H9 (cell line): ENCODE results near the gene TMOD1. TPM values are rescaled to one million over a fixed set of nuclear protein-coding genes. Genes with fewer than 3 reads are reported as not detected.
A peak's percentile ranks its signal among the peaks of the same experiment; 100 is the strongest.

Source experiments
- DNase-seq: peaks from one replicate; pipeline ENCODE4 v3.0.0-alpha.2; 2017
- H2AFZ ChIP-seq: one replicate; pipeline ENCODE4 v1.6.1; 2013; ENCODE audit warnings: mild to moderate bottlenecking, low read length, control low read depth, moderate library complexity
- H2AK5ac ChIP-seq: 2 replicates; pipeline ENCODE4 v1.6.1; 2013; ENCODE audit warnings: low read length, control low read depth, mixed read lengths; ENCODE audit not compliant: insufficient read length
- H2BK120ac ChIP-seq: one replicate; pipeline ENCODE4 v1.6.1; 2013; ENCODE audit warnings: low read depth, mild to moderate bottlenecking, low read length, control low read depth, inconsistent platforms; ENCODE audit not compliant: poor library complexity, severe bottlenecking
- H2BK12ac ChIP-seq: 2 replicates; pipeline ENCODE4 v1.6.1; 2013; ENCODE audit warnings: low read length, control low read depth, mixed read lengths, low read depth; ENCODE audit not compliant: insufficient read length
- H2BK15ac ChIP-seq: 2 replicates; pipeline ENCODE4 v1.6.1; 2013; ENCODE audit warnings: low read depth, low read length, control low read depth
- H2BK20ac ChIP-seq: one replicate; pipeline ENCODE4 v1.6.1; 2013; ENCODE audit warnings: low read depth, mild to moderate bottlenecking, low read length, control low read depth, inconsistent platforms; ENCODE audit not compliant: poor library complexity, severe bottlenecking
- H2BK5ac ChIP-seq: 2 replicates; pipeline ENCODE4 v1.6.1; 2013; ENCODE audit warnings: low read length, control low read depth, mixed read lengths; ENCODE audit not compliant: insufficient read length
- H3K14ac ChIP-seq: 2 replicates; pipeline ENCODE4 v1.6.1; 2013; ENCODE audit warnings: low read length, control low read depth; ENCODE audit not compliant: insufficient read depth
- H3K18ac ChIP-seq: 2 replicates; pipeline ENCODE4 v1.6.1; 2013; ENCODE audit warnings: low read depth, mild to moderate bottlenecking, mixed read lengths, low read length, control low read depth; ENCODE audit not compliant: insufficient read length
- H3K23ac ChIP-seq: 2 replicates; pipeline ENCODE4 v1.6.1; 2013; ENCODE audit warnings: low read length, control low read depth, mixed read lengths, low read depth; ENCODE audit not compliant: insufficient read length
- H3K23me2 ChIP-seq: 2 replicates; pipeline ENCODE4 v1.6.1; 2013; ENCODE audit warnings: low read depth, mild to moderate bottlenecking, mixed read lengths, low read length, control low read depth; ENCODE audit not compliant: insufficient read length, poor library complexity, severe bottlenecking
- H3K27ac ChIP-seq: 2 replicates; pipeline ENCODE4 v1.5.1; 2013; ENCODE audit warnings: low read length, control low read depth, mixed read lengths, low read depth; ENCODE audit not compliant: insufficient read length
- H3K27me3 ChIP-seq: 2 replicates; pipeline ENCODE4 v1.6.1; 2013; ENCODE audit warnings: low read length, control low read depth, inconsistent platforms; ENCODE audit not compliant: insufficient read depth
- H3K4ac ChIP-seq: 2 replicates; pipeline ENCODE4 v1.6.1; 2013; ENCODE audit warnings: low read depth, mild to moderate bottlenecking, control low read depth, inconsistent platforms, low read length, moderate library complexity
- H3K4me1 ChIP-seq: 2 replicates; pipeline ENCODE4 v1.6.1; 2013; ENCODE audit warnings: low read length, control low read depth, inconsistent platforms; ENCODE audit not compliant: insufficient read depth
- H3K4me2 ChIP-seq: 2 replicates; pipeline ENCODE4 v1.6.1; 2013; ENCODE audit warnings: low read length, control low read depth, mixed read lengths; ENCODE audit not compliant: insufficient read length, insufficient read depth
- H3K56ac ChIP-seq: 2 replicates; pipeline ENCODE4 v1.6.1; 2013; ENCODE audit warnings: low read depth, mild to moderate bottlenecking, mixed read lengths, low read length, control low read depth; ENCODE audit not compliant: insufficient read length
- H3K79me1 ChIP-seq: 2 replicates; pipeline ENCODE4 v1.6.1; 2013; ENCODE audit warnings: low read depth, mild to moderate bottlenecking, moderate library complexity, low read length, control low read depth, inconsistent platforms; ENCODE audit not compliant: insufficient read depth, poor library complexity, severe bottlenecking
- H3K79me2 ChIP-seq: 2 replicates; pipeline ENCODE4 v1.6.1; 2013; ENCODE audit warnings: low read length, control low read depth, inconsistent platforms; ENCODE audit not compliant: insufficient read depth
- H3K9ac ChIP-seq: 2 replicates; pipeline ENCODE4 v1.6.1; 2013; ENCODE audit warnings: low read length, control low read depth, mixed read lengths; ENCODE audit not compliant: insufficient read length; ENCODE audit errors: extremely low read depth
- H3K9me3 ChIP-seq: one replicate; pipeline ENCODE4 v1.6.1; 2013; ENCODE audit warnings: low read depth, low read length, inconsistent platforms; ENCODE audit not compliant: control insufficient read depth
- H3T11ph ChIP-seq: one replicate; pipeline ENCODE4 v1.6.1; 2013; ENCODE audit warnings: mild to moderate bottlenecking, low read length, control low read depth, inconsistent platforms
- H4K20me1 ChIP-seq: one replicate; pipeline ENCODE4 v1.6.1; 2013; ENCODE audit not compliant: control insufficient read depth, insufficient read length, insufficient read depth
- H4K5ac ChIP-seq: 2 replicates; pipeline ENCODE4 v1.6.1; 2013; ENCODE audit warnings: low read depth, mild to moderate bottlenecking, mixed read lengths, low read length, control low read depth; ENCODE audit not compliant: insufficient read length
- H4K8ac ChIP-seq: replicated peaks from 2 replicates; pipeline ENCODE4 v1.6.1; 2013; ENCODE audit warnings: low read length, control low read depth, mixed read lengths, low read depth; ENCODE audit not compliant: insufficient read length
- H4K91ac ChIP-seq: 2 replicates; pipeline ENCODE4 v1.6.1; 2013; ENCODE audit warnings: low read depth, mild to moderate bottlenecking, moderate library complexity, mixed read lengths, low read length, control low read depth; ENCODE audit not compliant: insufficient read length
- H3K27ac Mint-ChIP-seq, 3 experiments: 2 replicates in 2 of 3; 3 replicates in 1 of 3; pipeline ENCODE4 v1.8.0; 2020 to 2021; ENCODE audit warnings: mixed read lengths in 3 of 3, mild to moderate bottlenecking in 1 of 3, moderate library complexity in 1 of 3
- H3K27me3 Mint-ChIP-seq: 2 replicates; pipeline ENCODE4 v1.8.0; 2021; ENCODE audit warnings: low read depth, mild to moderate bottlenecking, moderate library complexity, mixed read lengths
- H3K36me3 Mint-ChIP-seq, 3 experiments: 2 replicates in 2 of 3; 3 replicates in 1 of 3; pipeline ENCODE4 v1.8.0; 2020 to 2021; ENCODE audit warnings: low read depth in 3 of 3, mixed read lengths in 3 of 3; ENCODE audit not compliant: insufficient read depth in 1 of 3
- H3K4me1 Mint-ChIP-seq, 2 experiments: 2 replicates each; pipeline ENCODE4 v1.8.0; 2020; ENCODE audit warnings: mixed read lengths in 2 of 2
- H3K4me3 Mint-ChIP-seq, 2 experiments: 2 replicates in 1 of 2; 3 replicates in 1 of 2; pipeline ENCODE4 v1.8.0; 2020 to 2021; ENCODE audit warnings: mild to moderate bottlenecking in 2 of 2, mixed read lengths in 2 of 2, moderate library complexity in 1 of 2
- H3K9me3 Mint-ChIP-seq, 2 experiments: 2 replicates in 1 of 2; 3 replicates in 1 of 2; pipeline ENCODE4 v1.8.0; 2020; ENCODE audit warnings: mild to moderate bottlenecking in 2 of 2, mixed read lengths in 2 of 2, moderate library complexity in 1 of 2
- WGBS: extraction: QIAGEN DNeasy Blood & Tissue Kit; methylation state at CpG from one replicate; pipeline ENCODE4 v1.1.7; 2013; ENCODE audit warnings: missing lambda C conversion rate, low lambda C conversion rate, mixed read lengths; ENCODE audit not compliant: insufficient read length; ENCODE audit errors: extremely low coverage; 5-methylcytosine and 5-hydroxymethylcytosine counted together
- total RNA-seq: library from RNA; stranded (reverse); gene quantifications from 2 replicates; pipeline ENCODE4 v1.2.1, GENCODE V29; 2021
- TF ChIP-seq, protein P1 (sequence below): fragments of 200-600 bp; sonication (generic); conservative IDR thresholded peaks from 3 replicates; pipeline ENCODE4 v1.8.0; 2021; ENCODE audit warnings: antibody characterized with exemption, mild to moderate bottlenecking

Gene TMOD1
- total RNA-seq, 1 experiment from 2014 or later: 0.98 TPM

- no CpG with 5 or more reads among the region's 11 CpGs for WGBS
These were observed 28.1 kb downstream of the TMOD1 start for GRCh38 chr9:97529363-97530076.

More at GRCh38 chr9:97529363-97530076, 28.1 kb downstream of the TMOD1 start:
- Histone ChIP-seq H2BK15ac (no peak overlapping the region), H3K9me3 (no peaks in the 10 kb centered on the region), H2BK5ac (no peak overlapping the region), H3K27ac (no peak overlapping the region), H2AFZ (no peak overlapping the region), H2AK5ac (no peak overlapping the region), H4K5ac (no peak overlapping the region), H3K4me1 (peaks cover 2% of the 10 kb centered on the region; the same call in 1 of the 2 replicates), H3K9ac (no peak overlapping the region), H3K4ac (no peak overlapping the region), H3K56ac (no peak overlapping the region), H3K18ac (no peak overlapping the region), H3K27me3 (no peaks in the 10 kb centered on the region), H2BK12ac (no peak overlapping the region), H4K91ac (no peak overlapping the region), H3K23ac (no peak overlapping the region), H2BK120ac (no peak overlapping the region), H3K79me2 (no peaks in the 10 kb centered on the region), H3T11ph (no peak overlapping the region), H4K8ac (no peak overlapping the region), H3K4me2 (no peak overlapping the region), H2BK20ac (no peak overlapping the region), H3K14ac (no peak overlapping the region), H3K23me2 (no peaks in the 10 kb centered on the region), H4K20me1 (no peaks in the 10 kb centered on the region), H3K79me1 (no peaks in the 10 kb centered on the region)
- Mint-ChIP-seq H3K4me1 (peaks cover 34 to 38% of the 10 kb centered on the region in 2 experiments), H3K36me3 (no peaks in the 10 kb centered on the region), H3K4me3 (no peak overlapping the region), H3K27ac (peak overlapping the region in 2 of 3 experiments; percentile 68 to 99; a peak in 1 of 7 replicates), H3K27me3 (no peaks in the 10 kb centered on the region; the same call in none of the 2 replicates), H3K9me3 (no peaks in the 10 kb centered on the region; a peak in 1 of 5 replicates)
- no peak for DNase-seq
- TF ChIP-seq, protein P1, sequence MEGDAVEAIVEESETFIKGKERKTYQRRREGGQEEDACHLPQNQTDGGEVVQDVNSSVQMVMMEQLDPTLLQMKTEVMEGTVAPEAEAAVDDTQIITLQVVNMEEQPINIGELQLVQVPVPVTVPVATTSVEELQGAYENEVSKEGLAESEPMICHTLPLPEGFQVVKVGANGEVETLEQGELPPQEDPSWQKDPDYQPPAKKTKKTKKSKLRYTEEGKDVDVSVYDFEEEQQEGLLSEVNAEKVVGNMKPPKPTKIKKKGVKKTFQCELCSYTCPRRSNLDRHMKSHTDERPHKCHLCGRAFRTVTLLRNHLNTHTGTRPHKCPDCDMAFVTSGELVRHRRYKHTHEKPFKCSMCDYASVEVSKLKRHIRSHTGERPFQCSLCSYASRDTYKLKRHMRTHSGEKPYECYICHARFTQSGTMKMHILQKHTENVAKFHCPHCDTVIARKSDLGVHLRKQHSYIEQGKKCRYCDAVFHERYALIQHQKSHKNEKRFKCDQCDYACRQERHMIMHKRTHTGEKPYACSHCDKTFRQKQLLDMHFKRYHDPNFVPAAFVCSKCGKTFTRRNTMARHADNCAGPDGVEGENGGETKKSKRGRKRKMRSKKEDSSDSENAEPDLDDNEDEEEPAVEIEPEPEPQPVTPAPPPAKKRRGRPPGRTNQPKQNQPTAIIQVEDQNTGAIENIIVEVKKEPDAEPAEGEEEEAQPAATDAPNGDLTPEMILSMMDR: no peak
